ENCODE measurements around the gene PGA4. TPM values are rescaled to one million over a fixed set of nuclear protein-coding genes. Genes with fewer than 3 reads are reported as not detected.
A peak's percentile ranks its signal among the peaks of the same experiment; 100 is the strongest.
"Not testable (repeated sequence)": the region's sequence is repeated elsewhere in the genome, so short reads cannot be mapped to it uniquely, and the experiment has no call there.

Gene PGA4
- total RNA-seq, 6 donors from 2014 or later = 0.14 to 0.44 TPM; not detected in 4

DNA sequence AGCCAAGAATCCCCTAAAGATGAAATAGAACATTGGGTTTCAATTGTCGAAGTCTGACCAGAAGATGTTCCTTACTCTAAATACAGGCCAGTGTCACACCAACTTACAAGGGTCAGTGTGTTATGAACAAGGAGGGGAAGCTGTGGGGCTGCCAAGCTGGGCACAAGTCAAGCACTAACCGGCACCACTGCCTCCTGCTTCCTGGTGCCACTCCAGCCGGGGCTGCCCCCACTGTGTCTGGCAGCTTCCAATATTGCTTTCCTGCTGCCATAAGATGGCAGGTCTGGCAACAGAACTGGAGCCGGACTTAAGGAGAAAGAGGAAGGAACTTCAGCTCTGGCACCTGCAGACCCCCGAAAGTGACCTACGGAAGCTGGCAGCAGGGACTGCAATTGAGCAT lies 47.2 kb upstream of the PGA4 start:
- H3K4me1 ChIP-seq = peaks cover 0 to 12% (median 4%) of the 10 kb centered on the region in 4 donors
- ATAC-seq (ENCODE audit: low FRiP score in 2 of 2) (no peak), DNase-seq (peak in 1 of 2 donors; percentile 30)
- no peak overlapping the region for H3K27ac ChIP-seq
- 45 to 64% methylated on average over 5 to 6 of the region's 6 CpGs for WGBS, 2 donors
- H3K9me3 ChIP-seq = peaks cover 0 to 6% (median 0%) of the 10 kb centered on the region in 4 donors
- no peaks in the 10 kb centered on the region for H3K36me3 ChIP-seq
- H3K4me3 ChIP-seq = no peak overlapping the region
- TF ChIP-seq POLR2AphosphoS5 (IDR thresholded peaks at IDR 0.05) (no peak), EP300 (IDR thresholded peaks at IDR 0.05) (no peak), POLR2A (IDR thresholded peaks at IDR 0.05) (no peak)
- TF ChIP-seq, protein P1, sequence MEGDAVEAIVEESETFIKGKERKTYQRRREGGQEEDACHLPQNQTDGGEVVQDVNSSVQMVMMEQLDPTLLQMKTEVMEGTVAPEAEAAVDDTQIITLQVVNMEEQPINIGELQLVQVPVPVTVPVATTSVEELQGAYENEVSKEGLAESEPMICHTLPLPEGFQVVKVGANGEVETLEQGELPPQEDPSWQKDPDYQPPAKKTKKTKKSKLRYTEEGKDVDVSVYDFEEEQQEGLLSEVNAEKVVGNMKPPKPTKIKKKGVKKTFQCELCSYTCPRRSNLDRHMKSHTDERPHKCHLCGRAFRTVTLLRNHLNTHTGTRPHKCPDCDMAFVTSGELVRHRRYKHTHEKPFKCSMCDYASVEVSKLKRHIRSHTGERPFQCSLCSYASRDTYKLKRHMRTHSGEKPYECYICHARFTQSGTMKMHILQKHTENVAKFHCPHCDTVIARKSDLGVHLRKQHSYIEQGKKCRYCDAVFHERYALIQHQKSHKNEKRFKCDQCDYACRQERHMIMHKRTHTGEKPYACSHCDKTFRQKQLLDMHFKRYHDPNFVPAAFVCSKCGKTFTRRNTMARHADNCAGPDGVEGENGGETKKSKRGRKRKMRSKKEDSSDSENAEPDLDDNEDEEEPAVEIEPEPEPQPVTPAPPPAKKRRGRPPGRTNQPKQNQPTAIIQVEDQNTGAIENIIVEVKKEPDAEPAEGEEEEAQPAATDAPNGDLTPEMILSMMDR (IDR thresholded peaks at IDR 0.05) = no peak
- no peaks in the 10 kb centered on the region for H3K27me3 ChIP-seq

DNA sequence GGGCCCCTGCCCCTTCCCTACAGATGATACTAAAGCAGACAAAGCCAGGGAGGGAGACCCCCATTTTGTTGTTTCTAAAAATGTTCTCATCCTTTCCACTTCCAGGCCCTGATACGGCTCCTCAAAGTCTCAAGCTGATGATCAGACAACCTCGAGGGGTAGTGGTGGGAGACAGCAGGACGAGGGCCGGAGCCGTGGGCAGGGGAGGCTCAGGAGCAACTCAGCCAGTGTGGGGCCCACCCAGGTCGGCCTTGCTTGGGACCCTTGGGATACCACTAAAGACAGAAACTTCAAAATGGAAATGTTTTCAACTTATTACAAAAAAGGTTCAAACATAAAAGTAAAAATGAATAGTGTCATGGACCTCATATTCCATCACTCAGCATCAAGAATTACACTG lies 45.7 kb upstream of the PGA4 start:
- H3K9me3 ChIP-seq = peaks cover 0 to 6% (median 0%) of the 10 kb centered on the region in 4 donors
- 70 to 72% methylated on average over 6 of the region's 6 CpGs for WGBS, 2 donors

DNA sequence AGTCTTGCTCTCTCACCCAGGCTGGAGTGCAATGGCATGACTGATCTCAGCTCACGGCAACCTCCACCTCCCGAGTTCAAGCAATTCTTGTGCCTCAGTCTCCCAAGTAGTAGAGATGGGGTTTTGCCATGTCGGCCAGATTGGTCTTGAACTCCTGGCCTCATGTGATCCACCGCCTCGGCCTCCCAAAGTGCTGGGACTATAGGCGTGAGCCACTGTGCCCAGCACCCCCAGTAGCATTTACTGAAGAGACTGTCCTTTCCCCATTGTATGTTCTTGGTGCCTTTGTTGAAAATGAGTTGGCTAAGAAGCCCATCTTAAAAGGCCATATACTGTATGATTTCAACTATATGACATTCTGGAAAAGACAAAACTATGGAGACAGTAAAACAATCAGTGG lies 41.9 kb upstream of the PGA4 start:
- not testable (repeated sequence) for H3K27ac ChIP-seq; H3K27me3 ChIP-seq; ATAC-seq (ENCODE audit: low FRiP score in 2 of 2); H3K4me3 ChIP-seq; DNase-seq; H3K4me1 ChIP-seq; H3K36me3 ChIP-seq; H3K9me3 ChIP-seq
- WGBS, 2 donors = 91 to 96% methylated on average over 6 of the region's 6 CpGs

More for the DNA sequence above, 45.7 kb upstream of the PGA4 start:
- H3K4me3 ChIP-seq = no peak overlapping the region
- H3K27ac ChIP-seq = no peak overlapping the region
- H3K36me3 ChIP-seq = no peaks in the 10 kb centered on the region
- peaks cover 0 to 12% (median 4%) of the 10 kb centered on the region in 4 donors for H3K4me1 ChIP-seq
- H3K27me3 ChIP-seq = no peaks in the 10 kb centered on the region
- TF ChIP-seq EP300 (IDR thresholded peaks at IDR 0.05) (no peak), POLR2A (IDR thresholded peaks at IDR 0.05) (no peak)
- TF ChIP-seq, protein P1 (IDR thresholded peaks at IDR 0.05) = no peak
- ATAC-seq (ENCODE audit: low FRiP score in 2 of 2) (no peak), DNase-seq (peak in 1 of 2 donors; percentile 53)

DNA sequence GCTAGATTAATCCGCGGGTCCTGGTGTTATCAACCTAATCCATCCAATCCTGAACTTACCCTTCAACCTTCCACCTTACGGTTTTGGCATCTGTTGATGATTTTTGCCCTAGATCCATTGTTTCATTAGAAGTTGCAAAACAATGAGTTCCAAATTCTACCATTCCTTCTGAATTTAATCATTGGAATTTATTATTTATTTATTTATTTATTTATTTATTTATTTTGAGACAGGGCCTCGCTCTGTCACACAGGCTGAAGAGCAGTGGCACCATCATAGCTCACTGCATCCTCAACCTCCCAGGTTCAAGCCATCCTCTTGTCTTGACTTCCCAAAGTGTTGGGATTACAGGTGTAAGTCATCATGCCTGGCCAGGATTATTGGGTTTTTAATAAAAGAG lies 40.7 kb upstream of the PGA4 start:
- no peaks in the 10 kb centered on the region for H3K27me3 ChIP-seq
- H3K36me3 ChIP-seq = no peaks in the 10 kb centered on the region
- H3K9me3 ChIP-seq = no peaks in the 10 kb centered on the region
- TF ChIP-seq EP300 (IDR thresholded peaks at IDR 0.05) = no peak
- TF ChIP-seq, protein P1 (IDR thresholded peaks at IDR 0.05) = no peak
- TF ChIP-seq POLR2AphosphoS5 (IDR thresholded peaks at IDR 0.05) = no peak
- no peak for TF ChIP-seq POLR2A (IDR thresholded peaks at IDR 0.05)
- no peak for DNase-seq
- H3K4me3 ChIP-seq = no peak overlapping the region
- 96 to 98% methylated on average over 4 of the region's 4 CpGs for WGBS, 2 donors
- no peak overlapping the region for H3K27ac ChIP-seq
- ATAC-seq (ENCODE audit: low FRiP score in 2 of 2) = no peak
- no peaks in the 10 kb centered on the region for H3K4me1 ChIP-seq

DNA sequence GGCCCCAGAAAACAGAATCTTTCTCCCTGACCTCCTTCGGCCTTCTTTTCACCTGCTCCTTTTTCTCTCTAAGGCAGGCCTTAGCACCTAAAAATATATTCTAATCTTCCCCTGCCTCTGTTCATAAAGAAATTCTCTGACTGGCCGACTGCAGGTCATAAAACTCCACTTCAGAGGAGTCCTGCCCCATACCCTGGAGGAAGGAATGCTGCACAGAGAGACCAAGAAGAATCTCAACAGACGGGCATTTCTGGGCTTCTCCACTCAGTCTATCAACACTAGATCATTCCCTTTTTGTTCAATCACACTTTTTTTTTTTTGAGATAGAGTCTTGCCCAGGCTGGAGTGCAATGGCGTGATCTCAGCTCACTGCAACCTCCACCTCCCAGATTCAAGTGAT lies 38.5 kb upstream of the PGA4 start:
- no peak for DNase-seq
- Histone ChIP-seq H3K27ac (no peak overlapping the region), H3K4me1 (no peaks in the 10 kb centered on the region), H3K9me3 (no peaks in the 10 kb centered on the region), H3K36me3 (no peaks in the 10 kb centered on the region), H3K4me3 (no peak overlapping the region), H3K27me3 (no peaks in the 10 kb centered on the region)
- ATAC-seq (ENCODE audit: low FRiP score in 2 of 2) = no peak
- WGBS, 2 donors = 84 to 86% methylated on average over 4 of the region's 4 CpGs
- TF ChIP-seq POLR2AphosphoS5 (IDR thresholded peaks at IDR 0.05) = no peak
- TF ChIP-seq, protein P1 (IDR thresholded peaks at IDR 0.05) = no peak
- no peak for TF ChIP-seq EP300 (IDR thresholded peaks at IDR 0.05)
- TF ChIP-seq POLR2A (IDR thresholded peaks at IDR 0.05) = no peak

Data from upper lobe of left lung (tissue), 6 donors.